NCI-H1930 (cell line): ENCODE data around the gene SAMSN1.
"Not testable (repeated sequence)": the region's sequence is repeated elsewhere in the genome, so short reads cannot be mapped to it uniquely, and the experiment has no call there.

Source experiments
- DNase-seq, 2 experiments: peaks; one replicate each; lab custom pipeline; 2025; lab: John Stamatoyannopoulos, UW

The SAMSN1 gene

DNA sequence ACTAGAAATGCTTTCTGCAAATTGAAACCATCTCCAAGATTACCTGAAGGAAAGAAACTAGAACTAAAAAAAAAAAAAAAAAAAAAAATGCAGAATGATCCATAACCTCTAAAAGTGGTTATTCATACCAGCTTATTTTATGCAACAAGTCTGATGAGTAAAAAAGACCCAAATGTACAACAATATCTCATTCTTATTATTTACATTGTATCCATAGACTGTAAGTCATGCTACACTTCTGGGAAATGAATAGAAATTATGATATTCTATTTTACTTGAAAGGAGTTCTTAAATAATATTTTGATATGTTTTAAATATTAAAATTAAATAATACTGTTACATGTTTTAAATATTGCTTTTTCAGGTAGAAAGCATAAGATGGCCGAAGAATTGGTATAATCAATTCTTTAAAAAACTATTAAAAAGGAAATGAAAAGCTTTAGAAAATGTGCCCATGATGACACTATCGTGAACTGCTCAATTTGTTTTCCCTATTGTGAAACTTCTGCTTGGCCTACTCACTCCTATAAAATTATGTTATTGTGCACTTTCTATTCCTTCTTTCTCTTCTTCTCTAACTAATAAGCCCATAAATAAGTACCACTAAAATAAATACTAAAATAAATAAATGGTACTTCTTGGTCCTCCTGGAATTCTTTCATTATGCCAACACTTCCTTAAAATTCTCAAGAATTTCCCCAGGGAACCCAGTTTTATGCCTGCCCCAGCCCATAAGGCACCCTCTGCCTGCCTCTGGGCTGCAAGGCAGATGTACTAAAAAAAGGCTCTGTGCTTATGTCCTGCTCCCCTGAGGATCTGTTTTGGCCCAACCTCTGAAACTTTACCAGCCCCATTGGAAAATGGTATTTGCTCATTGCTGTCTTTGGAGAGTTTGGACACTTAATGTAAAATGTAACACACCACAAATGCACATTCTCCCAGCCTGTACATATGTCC lies 18.1 kb downstream of the SAMSN1 start:
- no peak for DNase-seq

DNA sequence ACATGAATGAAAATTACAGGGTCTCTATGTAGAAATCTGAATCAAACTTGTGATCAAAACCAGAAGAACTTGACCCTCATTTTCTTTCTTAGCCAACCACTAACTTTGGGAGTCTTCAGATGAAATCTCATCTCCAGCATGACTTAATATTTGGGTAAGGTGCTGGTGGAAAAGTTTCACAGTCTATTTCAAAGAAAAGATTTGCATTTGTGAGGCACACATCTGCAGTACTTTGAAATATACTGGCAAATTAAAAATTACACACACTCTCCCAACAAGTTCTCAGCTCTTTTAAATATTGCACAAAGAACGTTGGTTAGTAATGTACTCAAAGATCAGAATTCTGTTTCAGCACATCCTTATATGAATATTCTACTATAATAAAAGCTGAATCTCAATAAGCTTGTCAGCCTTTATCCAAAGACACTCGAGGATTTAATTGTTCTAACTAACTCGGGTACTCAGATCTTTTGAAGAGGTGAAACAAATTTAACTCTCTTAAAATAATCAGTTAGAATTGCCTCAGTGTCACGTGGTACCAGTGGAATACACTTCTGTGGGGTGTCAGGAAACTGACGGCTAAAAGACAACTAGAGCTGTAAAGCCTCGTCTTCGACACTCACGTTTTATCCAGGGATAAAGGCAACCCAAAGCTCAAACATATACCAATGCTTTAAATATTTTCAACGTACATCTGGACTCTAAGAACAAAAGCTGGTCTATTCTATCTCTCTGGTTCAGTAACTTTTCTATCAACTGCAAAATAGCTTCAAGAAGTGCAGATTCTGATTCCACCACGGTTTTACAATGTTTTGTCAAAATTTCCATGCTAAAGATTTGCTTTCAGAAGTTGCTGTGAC lies 19.0 kb downstream of the SAMSN1 start:
- no peak for DNase-seq

DNA sequence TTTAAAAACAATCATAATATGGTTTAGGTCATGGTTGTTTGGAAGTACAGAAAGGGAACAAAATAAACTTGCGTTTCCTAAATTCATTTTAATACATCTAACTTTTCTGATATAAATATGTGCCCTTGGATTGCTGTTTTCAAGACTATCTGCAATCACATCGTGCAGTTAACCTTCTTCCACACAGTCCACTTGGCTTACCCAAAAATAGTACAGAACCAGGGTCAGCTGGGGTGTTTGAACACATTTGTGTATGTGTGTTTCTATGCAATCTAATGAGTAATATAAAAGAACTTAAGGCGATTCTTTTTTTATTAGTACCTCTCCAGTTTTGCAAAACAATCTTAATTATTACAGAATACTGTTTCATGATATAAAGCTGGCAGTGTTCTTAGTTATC lies 19.9 kb downstream of the SAMSN1 start:
- no peak for DNase-seq

DNA sequence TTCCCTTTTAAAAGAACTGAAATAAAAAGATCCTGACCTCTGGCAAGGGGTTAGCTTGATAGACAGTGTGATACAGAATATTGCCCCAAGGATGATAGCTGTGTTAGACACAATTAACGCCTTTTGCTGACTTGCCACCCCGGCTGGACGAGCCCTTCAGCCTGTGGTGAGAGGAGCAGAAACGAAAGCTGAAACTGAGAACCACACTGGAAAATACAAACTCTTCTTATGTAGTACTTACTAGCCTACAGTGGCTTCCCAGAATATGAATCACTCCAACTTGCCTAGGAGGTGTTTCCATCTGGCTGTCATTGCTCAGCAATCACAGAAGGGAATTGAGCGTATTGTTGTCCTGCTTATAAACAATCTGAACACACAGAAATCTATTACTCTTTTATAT lies 22.9 kb downstream of the SAMSN1 start:
- DNase-seq = no peak

DNA sequence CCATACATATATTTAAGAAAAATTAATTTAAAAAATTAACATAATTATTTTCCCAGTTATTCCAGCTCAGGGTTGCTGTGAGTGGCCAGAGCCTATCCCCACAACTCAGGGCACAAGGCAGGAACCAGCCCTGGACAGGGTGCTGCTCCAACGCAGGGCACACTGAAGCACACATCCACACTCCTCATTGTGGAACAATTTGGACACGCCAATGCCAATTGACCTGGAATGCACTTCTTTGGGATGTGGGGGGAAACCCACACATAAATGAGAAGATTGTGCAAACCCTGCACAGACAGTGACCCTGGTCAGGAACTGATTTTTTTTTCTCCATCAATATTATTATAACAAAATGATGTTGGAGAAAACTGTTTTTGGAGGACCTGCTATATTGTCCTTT lies 23.4 kb downstream of the SAMSN1 start:
- DNase-seq = no peak

DNA sequence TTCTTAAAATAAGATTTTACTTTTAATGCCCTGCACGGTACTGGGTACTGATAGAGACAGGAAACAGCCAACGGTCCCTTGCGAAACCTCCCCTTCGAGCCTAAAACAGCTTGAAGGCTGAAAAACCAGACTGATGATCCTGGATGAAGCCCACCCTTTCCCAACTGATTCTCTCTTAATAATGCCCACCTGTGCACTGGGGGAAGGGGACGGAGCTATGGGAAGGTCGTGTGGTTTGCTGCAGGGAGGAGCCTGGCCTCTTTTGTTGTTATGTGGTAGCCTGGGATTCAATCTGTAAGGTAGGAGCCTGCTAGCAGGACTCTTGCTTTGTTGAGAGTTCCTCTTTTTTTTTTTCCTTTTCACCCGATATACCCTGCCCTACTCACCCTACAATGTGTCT lies 25.6 kb downstream of the SAMSN1 start:
- no peak for DNase-seq

DNA sequence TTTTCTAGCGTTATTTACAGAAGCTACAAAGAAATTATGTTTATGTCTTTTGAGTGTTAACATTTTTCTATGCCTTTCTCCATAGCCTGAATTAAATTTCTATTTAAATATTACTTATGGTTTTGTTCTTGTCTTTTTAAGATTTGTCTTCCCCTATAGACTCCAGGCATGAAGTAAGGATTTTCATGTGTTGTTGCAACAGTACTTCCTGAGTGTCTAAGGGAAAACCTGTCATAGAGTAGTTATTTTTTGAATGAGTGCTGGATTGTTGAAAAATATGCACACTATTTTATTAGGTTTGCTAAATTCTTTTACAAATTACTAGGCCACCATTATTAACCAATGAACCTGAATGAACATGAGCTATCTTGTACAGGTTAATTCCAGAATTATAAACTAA lies 27.1 kb downstream of the SAMSN1 start:
- DNase-seq = no peak

DNA sequence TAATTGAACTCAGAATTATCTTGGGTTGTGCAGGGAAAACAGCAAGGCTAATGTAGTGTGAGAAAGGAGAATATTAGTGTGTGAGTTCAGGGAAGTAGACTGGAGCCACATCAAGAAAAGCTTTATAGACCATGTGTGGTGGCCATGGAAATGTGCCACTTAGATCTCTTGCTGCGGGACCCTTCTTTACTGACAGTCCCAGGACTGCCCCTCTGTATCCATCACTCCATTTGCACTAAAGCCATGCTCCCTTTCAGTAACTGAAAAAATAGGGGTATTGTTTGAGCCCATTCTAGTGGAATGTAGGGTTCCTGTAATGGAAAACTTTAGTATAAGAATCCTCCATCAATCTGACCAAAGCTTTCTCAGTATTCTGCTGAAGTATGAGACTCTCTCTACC lies 32.3 kb downstream of the SAMSN1 start:
- DNase-seq = no peak

DNA sequence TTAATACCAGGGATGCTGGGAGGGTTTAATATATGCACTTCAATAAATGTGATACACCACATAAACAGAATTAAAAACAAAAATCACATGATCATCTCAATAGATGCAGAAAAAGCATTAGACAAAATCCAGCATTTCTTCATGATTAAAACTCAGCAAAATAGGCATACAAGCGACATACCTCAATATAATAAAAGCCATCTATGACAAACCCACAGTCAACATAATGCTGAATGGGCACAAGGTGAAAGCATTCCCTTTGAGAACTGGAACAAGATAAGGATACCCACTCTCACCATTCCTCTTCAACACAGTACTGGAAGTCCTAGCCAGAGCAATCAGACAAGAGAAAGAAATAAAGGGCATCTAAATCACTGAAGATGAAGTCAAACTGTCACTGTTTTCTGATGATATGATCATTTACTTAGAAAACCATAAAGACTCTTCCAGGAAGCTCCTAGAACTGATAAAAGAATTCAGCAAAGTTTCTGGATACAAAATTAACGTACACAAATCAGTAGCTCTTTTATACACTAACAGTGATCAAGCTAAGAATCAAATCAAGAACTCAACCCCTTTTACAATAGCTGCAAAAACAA lies 39.2 kb downstream of the SAMSN1 start:
- DNase-seq = not testable (repeated sequence)

DNA sequence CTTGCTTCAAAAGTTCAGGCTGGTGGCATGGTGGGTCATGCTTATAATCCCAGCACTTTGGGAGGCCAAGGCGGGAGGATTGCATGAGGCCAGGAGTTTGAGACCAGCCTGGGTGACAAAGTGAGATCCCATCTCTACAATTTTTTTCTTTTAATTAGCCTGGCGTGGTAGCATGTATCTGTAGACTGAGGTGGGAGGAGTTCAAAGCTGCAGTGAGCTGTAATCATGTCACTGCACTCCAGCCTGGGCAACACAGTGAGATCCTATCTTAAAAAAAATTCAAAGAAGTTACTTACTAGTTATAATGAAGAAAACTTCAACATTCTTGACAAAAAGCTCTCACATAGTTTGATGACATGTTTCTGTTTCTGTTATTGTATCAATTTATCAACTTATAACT lies 45.2 kb downstream of the SAMSN1 start:
- DNase-seq = no peak

DNA sequence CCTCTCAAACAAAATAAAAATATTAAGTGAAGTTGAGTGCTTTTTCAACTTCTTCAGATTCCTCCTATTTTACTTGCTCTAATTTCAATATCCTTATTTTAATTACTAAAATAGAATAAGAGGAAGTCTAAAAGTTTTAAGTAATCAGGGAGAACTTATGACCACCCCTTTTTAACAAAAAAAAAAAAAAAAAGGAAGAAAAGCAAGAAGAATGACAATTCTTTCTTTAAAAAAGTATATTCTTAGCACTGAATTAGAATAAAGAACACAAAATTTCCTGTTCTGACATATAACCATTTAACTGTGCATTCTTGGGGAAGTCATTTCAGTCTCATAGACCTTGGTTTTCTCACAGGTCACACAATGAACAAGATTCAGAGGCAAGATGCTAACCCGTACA lies 46.8 kb downstream of the SAMSN1 start:
- no peak for DNase-seq

DNA sequence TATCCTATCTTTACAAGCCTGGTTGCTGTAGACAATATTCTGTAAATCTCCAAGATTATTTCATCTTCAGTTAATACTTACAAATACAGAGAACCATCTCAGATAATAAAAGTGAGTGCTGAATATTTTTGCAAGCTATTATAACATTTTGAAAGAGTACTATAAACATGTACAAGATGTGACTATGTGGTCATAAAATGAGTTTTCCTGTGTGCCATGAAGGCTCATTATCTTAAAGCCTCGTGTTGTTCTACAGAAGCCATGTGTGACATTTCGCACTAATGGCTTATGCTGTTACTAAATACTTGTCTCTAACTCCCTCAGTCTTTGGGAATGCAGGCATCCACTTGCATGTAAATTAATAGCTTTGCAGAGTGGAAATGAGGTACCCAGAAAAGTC lies 48.3 kb downstream of the SAMSN1 start:
- DNase-seq = no peak

DNA sequence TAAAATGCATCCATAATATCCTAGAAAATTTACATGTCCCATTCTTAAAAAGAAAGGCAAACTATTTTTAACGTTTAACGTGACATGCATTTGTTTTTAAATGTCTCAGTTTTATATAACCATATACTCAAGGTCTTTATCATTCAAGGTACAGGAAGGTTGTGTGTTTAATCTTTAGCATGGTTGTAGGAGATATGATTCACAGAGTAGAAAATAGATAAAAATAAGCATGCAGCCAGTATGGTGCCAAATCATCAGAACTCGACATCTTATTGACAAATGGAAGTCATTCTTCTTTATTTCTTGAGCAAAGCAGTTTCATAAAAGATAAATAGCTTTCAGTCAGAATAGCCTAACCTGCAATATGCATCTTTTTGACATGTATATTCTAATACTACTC lies 51.0 kb downstream of the SAMSN1 start:
- no peak for DNase-seq

DNA sequence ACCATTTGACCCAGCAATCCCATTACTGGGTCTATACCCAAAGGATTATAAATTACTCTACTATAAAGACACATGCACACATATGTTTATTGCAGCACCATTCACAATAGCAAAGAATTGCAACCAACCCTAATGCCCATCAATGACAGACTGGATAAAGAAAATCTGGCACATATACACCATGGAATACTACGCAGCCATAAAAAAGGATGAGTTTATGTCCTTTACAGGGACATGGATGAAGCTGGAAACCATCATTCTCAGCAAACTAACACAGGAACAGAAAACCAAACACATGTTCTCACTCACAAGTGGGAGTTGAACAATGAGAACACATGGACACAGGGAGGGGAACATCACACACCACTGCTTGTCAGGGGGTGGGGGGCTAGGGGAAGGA lies 51.9 kb downstream of the SAMSN1 start:
- DNase-seq = not testable (repeated sequence)

DNA sequence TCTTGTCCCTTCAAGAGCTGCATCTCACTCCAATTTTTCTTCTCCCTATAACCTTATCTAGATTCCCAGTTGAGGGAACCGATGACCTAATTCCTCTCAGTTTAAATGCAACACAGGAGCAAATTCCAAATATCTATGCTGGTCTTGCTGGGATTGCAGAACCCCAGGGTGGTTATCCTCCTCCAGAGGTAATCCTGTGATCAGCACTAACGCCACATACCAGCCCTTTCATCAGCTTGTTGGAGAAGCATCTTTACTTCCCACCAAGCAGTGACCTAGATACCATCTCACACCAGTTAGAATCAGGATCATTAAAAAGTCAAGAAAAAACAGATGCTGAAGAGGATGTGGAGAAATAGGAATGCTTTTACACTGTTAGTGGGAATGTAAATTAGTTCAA lies 52.4 kb downstream of the SAMSN1 start:
- no peak for DNase-seq

DNA sequence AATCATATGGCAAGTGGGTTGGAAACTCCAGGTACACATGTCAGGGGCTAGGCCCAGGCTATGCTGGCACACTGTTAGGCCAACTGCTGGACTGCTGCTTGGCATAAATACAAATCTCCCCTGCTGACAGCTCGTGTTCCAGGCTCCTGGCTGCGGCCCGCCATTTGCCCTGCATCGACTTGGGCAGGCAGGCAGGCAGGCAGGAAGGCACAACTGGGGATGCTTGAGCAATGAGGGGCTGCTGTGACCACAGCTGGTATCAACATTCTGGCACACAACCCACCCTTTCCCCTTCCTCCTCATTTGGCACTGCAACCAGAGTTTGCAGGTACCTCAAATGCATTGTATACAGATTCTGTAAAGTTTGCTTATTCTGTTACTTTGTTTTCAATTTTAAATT lies 53.2 kb downstream of the SAMSN1 start:
- no peak for DNase-seq

DNA sequence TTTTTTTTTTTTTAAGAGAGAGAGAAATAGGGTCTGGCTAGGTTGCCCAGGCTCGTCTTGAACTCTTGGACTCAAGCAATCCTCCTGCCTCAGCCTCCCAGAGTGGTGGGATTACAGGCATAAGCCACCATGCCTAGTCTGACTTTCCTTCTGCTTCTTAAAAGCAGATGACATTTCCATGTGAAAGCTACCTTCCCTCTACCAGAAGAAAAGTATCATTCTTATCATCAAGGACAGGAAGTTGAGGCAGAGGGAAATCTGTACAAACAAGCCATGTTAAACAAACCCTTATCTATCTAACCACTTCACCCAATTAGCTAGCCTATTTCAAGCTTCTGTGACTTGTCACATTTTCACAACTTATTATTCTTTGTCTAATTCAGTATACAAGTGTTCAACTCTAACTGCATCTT lies 54.8 kb downstream of the SAMSN1 start:
- no peak for DNase-seq

DNA sequence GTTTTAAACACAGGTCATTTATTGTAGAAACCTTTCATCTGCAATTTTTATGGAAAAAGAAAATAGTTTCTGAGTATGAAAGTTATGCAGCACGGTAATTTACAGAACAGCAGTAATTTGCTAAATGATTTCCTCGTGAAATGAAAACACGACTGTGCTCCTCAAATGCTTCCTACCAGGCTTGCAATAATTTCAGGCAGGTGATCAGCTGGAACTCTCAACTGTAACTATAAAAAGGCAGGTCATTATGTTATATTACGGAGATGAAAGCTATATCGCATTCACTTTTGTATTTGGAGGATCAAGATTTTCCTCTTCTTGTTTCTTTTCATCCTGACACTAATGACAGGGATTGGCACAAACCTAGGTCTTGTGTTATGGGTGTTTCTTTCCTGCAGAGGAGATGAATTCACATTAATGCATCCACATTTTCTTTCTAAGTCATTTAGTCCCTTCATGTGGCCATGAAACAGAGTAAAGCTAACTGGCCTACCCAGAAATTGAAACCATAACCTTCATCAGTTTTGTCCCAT lies 57.4 kb downstream of the SAMSN1 start:
- peak; percentile 64 to 76 for DNase-seq

DNA sequence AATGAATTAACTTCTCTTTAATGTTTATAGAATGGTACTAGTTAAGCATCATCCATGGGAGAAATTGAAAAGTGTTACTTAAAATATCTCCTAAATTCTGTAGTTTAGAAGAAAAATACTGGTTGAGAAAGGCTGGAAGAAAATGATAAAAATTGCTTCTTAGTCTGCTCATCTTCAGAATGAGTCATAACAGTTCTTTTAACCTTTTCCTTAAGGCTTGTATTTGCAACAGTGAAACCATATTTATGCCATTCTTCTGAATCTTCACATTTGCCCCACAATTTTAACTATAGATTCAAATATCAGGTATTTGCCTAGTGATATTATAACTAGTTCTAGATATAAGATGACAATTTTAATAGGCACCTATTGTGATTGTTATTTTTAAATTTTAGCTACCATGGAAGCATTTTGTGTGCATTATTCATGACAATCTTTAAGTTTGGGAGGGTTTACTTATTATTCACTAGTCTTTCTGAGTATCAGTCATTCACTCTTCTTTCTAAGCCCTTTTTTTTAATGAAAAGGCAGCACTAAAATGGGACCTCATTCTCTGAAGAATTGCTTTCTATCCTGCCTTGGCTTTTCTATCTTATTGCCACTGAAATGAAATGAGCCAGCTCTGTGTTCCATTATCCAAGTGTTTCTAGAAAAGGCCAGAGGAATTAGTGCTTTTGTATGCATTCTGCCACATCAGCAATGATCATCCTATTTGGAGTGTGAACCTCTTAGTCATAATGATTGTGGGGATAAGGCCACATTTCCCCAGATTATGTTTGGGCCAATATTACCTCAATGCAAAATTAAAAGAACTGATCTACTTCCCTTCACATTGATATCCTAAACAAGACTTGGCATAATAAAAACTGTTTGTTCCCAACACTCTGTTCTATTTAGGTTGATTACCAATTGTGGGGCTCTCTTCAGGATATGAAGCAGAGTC lies 58.4 kb downstream of the SAMSN1 start:
- DNase-seq = peak; percentile 81 to 85

DNA sequence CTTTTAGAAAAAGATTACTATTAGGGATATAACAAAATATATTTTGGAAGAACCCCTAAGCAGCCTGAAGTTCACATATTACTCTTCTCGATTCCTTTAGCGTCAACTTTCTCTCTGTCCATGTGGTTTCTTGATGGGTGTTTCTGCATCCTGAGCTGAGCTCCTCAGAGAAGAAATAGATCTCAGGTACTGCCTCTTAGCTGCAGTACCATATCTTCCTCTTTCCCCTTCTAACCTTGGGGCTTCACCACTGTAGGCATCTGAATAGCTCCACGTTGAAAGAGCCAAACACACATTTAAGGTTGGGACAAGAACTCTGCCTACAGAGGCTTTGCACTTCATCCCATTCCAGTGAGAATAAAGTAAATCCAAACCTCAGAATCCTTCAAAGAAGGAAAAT lies 59.2 kb downstream of the SAMSN1 start:
- DNase-seq = no peak
